Hepatic stellate cell (primary cell): ENCODE measurements around the gene KLHDC7A.

Source experiments
- DNase-seq: peaks from one replicate; pipeline ENCODE4 v3.0.0; 2011; ENCODE audit warnings: low spot score

Gene KLHDC7A

GRCh38 chr1:18508084-18508483 is 27.4 kb downstream of the KLHDC7A start:
- DNase-seq = no peak

- DNase-seq = no peak
Observed at GRCh38 chr1:18511149-18511873, 30.6 kb downstream of the KLHDC7A start.

GRCh38 chr1:18511874-18512150 is 31.1 kb downstream of the KLHDC7A start:
- DNase-seq = no peak

- no peak for DNase-seq
Observed at GRCh38 chr1:18512883-18513282, 32.2 kb downstream of the KLHDC7A start.

GRCh38 chr1:18513995-18514394 is 33.3 kb downstream of the KLHDC7A start:
- no peak for DNase-seq

- DNase-seq = no peak
Observed at GRCh38 chr1:18515120-18515667, 34.5 kb downstream of the KLHDC7A start.

GRCh38 chr1:18516473-18516872 is 35.7 kb downstream of the KLHDC7A start:
- no peak for DNase-seq

- DNase-seq = no peak
Observed at GRCh38 chr1:18526436-18527275, 45.9 kb downstream of the KLHDC7A start.

- no peak for DNase-seq
Observed at GRCh38 chr1:18527514-18527913, 46.8 kb downstream of the KLHDC7A start.

GRCh38 chr1:18527921-18528320 is 47.2 kb downstream of the KLHDC7A start:
- DNase-seq = no peak

- no peak for DNase-seq
Observed at GRCh38 chr1:18528616-18529015, 47.9 kb downstream of the KLHDC7A start.

GRCh38 chr1:18529714-18530113 is 49.0 kb downstream of the KLHDC7A start:
- no peak for DNase-seq

- no peak for DNase-seq
Observed at GRCh38 chr1:18530587-18531502, 50.1 kb downstream of the KLHDC7A start.

- DNase-seq = no peak
Observed at GRCh38 chr1:18531503-18531845, 50.7 kb downstream of the KLHDC7A start.

GRCh38 chr1:18532390-18533170 is 51.9 kb downstream of the KLHDC7A start:
- no peak for DNase-seq

- no peak for DNase-seq
Observed at GRCh38 chr1:18533259-18533658, 52.5 kb downstream of the KLHDC7A start.

GRCh38 chr1:18534810-18535205 is 54.1 kb downstream of the KLHDC7A start:
- no peak for DNase-seq
